Upper lobe of left lung (tissue), 6 donors: ENCODE data around the gene PLEKHG4. TPM values are rescaled to one million over a fixed set of nuclear protein-coding genes. Genes with fewer than 3 reads are reported as not detected.

Experiments used
- ATAC-seq, 2 donors: fragments of 200-7000 bp; cut with Tn5 transposase; one replicate each; pipeline ENCODE4 v1.9.1; 2022; ENCODE audit warnings: mild to moderate bottlenecking in 2 of 2, moderate library complexity in 2 of 2; ENCODE audit not compliant: low FRiP score in 2 of 2
- DNase-seq, 2 donors: peaks; one replicate each; pipeline ENCODE4 v3.0.0-alpha.2; 2019 to 2020
- H3K27ac ChIP-seq, 4 donors: fragments of 200-600 bp; sonication (generic); one replicate each; pipeline ENCODE4 v1.5.1; 2016 to 2019
- H3K27me3 ChIP-seq, 4 donors: fragments of 200-600 bp; sonication (generic); one replicate each; pipeline ENCODE4 v1.5.1; 2017 to 2019
- H3K36me3 ChIP-seq, 4 donors: fragments of 200-600 bp; sonication (generic); one replicate each; pipeline ENCODE4 v1.5.1; 2016 to 2019
- H3K4me1 ChIP-seq, 4 donors: fragments of 200-600 bp; sonication (generic); one replicate each; pipeline ENCODE4 v1.5.1; 2018 to 2019
- H3K4me3 ChIP-seq, 4 donors: fragments of 200-600 bp; sonication (generic); one replicate each; pipeline ENCODE4 v1.5.1; 2017 to 2019; ENCODE audit warnings: mild to moderate bottlenecking in 2 of 4, moderate library complexity in 1 of 4
- H3K9me3 ChIP-seq, 4 donors: fragments of 200-600 bp; sonication (generic); one replicate each; pipeline ENCODE4 v1.5.1; 2018 to 2019
- EP300 ChIP-seq, 4 donors: sonication (generic); formaldehyde crosslinking; IDR thresholded peaks; one replicate each; pipeline ENCODE4 v1.5.1; 2017; ENCODE audit warnings: antibody characterized with exemption in 4 of 4, control low read depth in 2 of 4
- POLR2A ChIP-seq, 4 donors: fragments of 450-650 bp; IDR thresholded peaks; one replicate each; pipeline ENCODE4 v1.5.1; 2016 to 2017; ENCODE audit warnings: antibody characterized with exemption in 4 of 4, mild to moderate bottlenecking in 2 of 4
- POLR2AphosphoS5 ChIP-seq, 2 donors: sonication (generic); formaldehyde crosslinking; IDR thresholded peaks; one replicate each; pipeline ENCODE4 v1.5.1; 2017; ENCODE audit warnings: antibody characterized with exemption in 2 of 2
- WGBS, 2 donors: methylation state at CpG; one replicate each; pipeline ENCODE4 v1.1.5; 2017 to 2018; 5-methylcytosine and 5-hydroxymethylcytosine counted together
- total RNA-seq, 6 donors: library from RNA; depleted of rRNA in 4 of 6; stranded (reverse); fragments of >200 nt in 4 of 6; gene quantifications; one replicate each; pipeline versions ENCODE4 v1.1.0 to v1.2.1, GENCODE V29; 2016 to 2021
- TF ChIP-seq, protein P1 (sequence below), 6 experiments: fragments of 450-650 bp in 4 of 6; fragments of 200-600 bp in 2 of 6; sonication (generic) in 2 of 6; IDR thresholded peaks; one replicate each; pipeline ENCODE4 v1.5.1; 2016 to 2019; ENCODE audit warnings: antibody characterized with exemption in 6 of 6
- donor health status: DM: no; HTN: no; CAD: no; lungs with moderate emphysema.
- donor health status: DM: no; HTN: yes; CAD: no; lungs with severe emphysema.

Gene PLEKHG4
- total RNA-seq, 6 donors from 2014 or later: 13.4 to 39.8 (median 16.5) TPM

DNA sequence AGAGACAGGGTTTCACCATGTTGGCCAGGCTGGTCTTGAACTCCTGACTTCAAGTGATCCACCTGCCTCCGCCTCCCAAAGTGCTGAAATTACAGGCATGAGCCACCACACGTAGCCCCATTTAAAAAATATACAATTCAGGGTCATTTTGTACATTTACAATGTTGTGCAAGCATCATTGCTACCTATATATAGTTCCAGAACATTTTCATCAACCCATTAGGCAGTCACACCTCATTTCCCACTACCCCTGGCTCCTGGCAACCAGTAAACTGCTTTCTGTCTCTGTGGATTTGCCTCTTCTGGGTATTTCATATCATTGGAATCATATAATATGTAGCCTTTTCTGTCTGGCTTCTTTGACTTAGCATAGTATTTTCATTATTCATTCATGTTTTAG lies 54.0 kb downstream of the PLEKHG4 start:
- DNase-seq (no peak), ATAC-seq (no peak)
- WGBS, 2 donors: 70 to 83% methylated on average over 2 of the region's 2 CpGs
- no peak overlapping the region for H3K27ac ChIP-seq
- TF ChIP-seq POLR2AphosphoS5 (IDR thresholded peaks at IDR 0.05) (no peak), POLR2A (IDR thresholded peaks at IDR 0.05) (no peak), EP300 (IDR thresholded peaks at IDR 0.05) (no peak)
- TF ChIP-seq, protein P1, sequence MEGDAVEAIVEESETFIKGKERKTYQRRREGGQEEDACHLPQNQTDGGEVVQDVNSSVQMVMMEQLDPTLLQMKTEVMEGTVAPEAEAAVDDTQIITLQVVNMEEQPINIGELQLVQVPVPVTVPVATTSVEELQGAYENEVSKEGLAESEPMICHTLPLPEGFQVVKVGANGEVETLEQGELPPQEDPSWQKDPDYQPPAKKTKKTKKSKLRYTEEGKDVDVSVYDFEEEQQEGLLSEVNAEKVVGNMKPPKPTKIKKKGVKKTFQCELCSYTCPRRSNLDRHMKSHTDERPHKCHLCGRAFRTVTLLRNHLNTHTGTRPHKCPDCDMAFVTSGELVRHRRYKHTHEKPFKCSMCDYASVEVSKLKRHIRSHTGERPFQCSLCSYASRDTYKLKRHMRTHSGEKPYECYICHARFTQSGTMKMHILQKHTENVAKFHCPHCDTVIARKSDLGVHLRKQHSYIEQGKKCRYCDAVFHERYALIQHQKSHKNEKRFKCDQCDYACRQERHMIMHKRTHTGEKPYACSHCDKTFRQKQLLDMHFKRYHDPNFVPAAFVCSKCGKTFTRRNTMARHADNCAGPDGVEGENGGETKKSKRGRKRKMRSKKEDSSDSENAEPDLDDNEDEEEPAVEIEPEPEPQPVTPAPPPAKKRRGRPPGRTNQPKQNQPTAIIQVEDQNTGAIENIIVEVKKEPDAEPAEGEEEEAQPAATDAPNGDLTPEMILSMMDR (IDR thresholded peaks at IDR 0.05): no peak
- no peaks in the 10 kb centered on the region for H3K27me3 ChIP-seq
- no peaks in the 10 kb centered on the region for H3K36me3 ChIP-seq
- H3K9me3 ChIP-seq: peaks cover 0 to 5% (median 0%) of the 10 kb centered on the region in 4 donors
- H3K4me1 ChIP-seq: no peaks in the 10 kb centered on the region
- H3K4me3 ChIP-seq: no peak overlapping the region

DNA sequence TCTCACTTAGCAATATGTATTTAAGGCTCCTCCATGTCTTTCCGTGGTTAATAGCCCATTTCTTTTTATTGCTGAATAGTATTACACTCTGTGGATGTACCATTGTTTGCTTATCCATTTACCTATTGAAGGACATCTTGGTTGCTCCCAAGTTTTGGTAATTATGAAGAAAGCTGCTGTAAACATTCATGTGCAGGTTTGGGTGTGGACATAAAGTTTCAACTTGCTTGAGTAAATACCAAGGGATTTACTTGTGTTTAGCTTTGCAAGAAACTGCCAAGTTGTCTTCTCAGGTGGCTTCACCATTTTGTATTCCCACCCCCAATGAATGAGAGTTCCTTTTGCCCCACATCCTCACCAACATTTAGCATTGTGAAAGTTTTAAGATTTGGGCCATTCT lies 56.8 kb downstream of the PLEKHG4 start:
- Histone ChIP-seq H3K4me1 (no peaks in the 10 kb centered on the region), H3K27ac (no peak overlapping the region), H3K4me3 (no peak overlapping the region), H3K36me3 (no peaks in the 10 kb centered on the region), H3K9me3 (peaks cover 0 to 5% (median 0%) of the 10 kb centered on the region in 4 donors), H3K27me3 (no peaks in the 10 kb centered on the region)
- DNase-seq: no peak
- ATAC-seq: no peak
- TF ChIP-seq POLR2AphosphoS5 (IDR thresholded peaks at IDR 0.05) (no peak), POLR2A (IDR thresholded peaks at IDR 0.05) (no peak), EP300 (IDR thresholded peaks at IDR 0.05) (no peak)
- TF ChIP-seq, protein P1 (IDR thresholded peaks at IDR 0.05): no peak
- 88 to 95% methylated on average over 1 of the region's 1 CpG for WGBS, 2 donors

- Histone ChIP-seq H3K4me3 (no peak overlapping the region), H3K9me3 (peaks cover 0 to 5% (median 0%) of the 10 kb centered on the region in 4 donors), H3K4me1 (no peaks in the 10 kb centered on the region), H3K27ac (no peak overlapping the region), H3K36me3 (no peaks in the 10 kb centered on the region), H3K27me3 (no peaks in the 10 kb centered on the region)
- 80 to 100% methylated on average over 1 of the region's 1 CpG for WGBS, 2 donors
- DNase-seq (no peak), ATAC-seq (no peak)
- no peak for TF ChIP-seq EP300 (IDR thresholded peaks at IDR 0.05)
- TF ChIP-seq, protein P1 (IDR thresholded peaks at IDR 0.05): no peak
- TF ChIP-seq POLR2A (IDR thresholded peaks at IDR 0.05): no peak
- TF ChIP-seq POLR2AphosphoS5 (IDR thresholded peaks at IDR 0.05): no peak
Measured at GRCh38 chr16:67336648-67337047, 57.3 kb downstream of the PLEKHG4 start.

Other genes starting within 250 kb of the PLEKHG4 start
- gene PHAF1, start 169.6 kb upstream of the PLEKHG4 start, total RNA-seq: 10 to 100 TPM; 16.0 to 32.3 (median 21.9) TPM
- gene B3GNT9, start 128.5 kb upstream of the PLEKHG4 start, total RNA-seq: 10 to 100 TPM in 5 of 6 donors, 1 to 10 TPM in 1; 6.3 to 20.8 (median 17.7) TPM
- gene TRADD, start 119.6 kb upstream of the PLEKHG4 start, total RNA-seq: 10 to 100 TPM; 29.9 to 49.2 (median 35.6) TPM
- gene FBXL8, start 119.6 kb upstream of the PLEKHG4 start, total RNA-seq: 100 to 1,000 TPM in 1 of 6 donors, 10 to 100 TPM in 5; 24.0 to 114 (median 28.5) TPM
- gene HSF4, start 114.8 kb upstream of the PLEKHG4 start, total RNA-seq: 100 to 1,000 TPM in 2 of 6 donors, 10 to 100 TPM in 4; 33.4 to 784 (median 70.1) TPM
- gene NOL3, start 109.0 kb upstream of the PLEKHG4 start, total RNA-seq: 100 to 1,000 TPM in 1 of 6 donors, 10 to 100 TPM in 5; 36.5 to 135 (median 58.0) TPM
- gene MATCAP1, start 95.6 kb upstream of the PLEKHG4 start, total RNA-seq: 100 to 1,000 TPM in 1 of 6 donors, 10 to 100 TPM in 4, 1 to 10 TPM in 1; 9.1 to 147 (median 31.1) TPM
- 10 to 100 TPM in 4 of 6 donors, 1 to 10 TPM in 2; 4.6 to 20.8 (median 10.8) TPM for gene EXOC3L1, start 89.4 kb upstream of the PLEKHG4 start, total RNA-seq
- 100 to 1,000 TPM in 1 of 6 donors, 10 to 100 TPM in 5; 55.7 to 124 (median 85.4) TPM for gene E2F4, start 87.4 kb upstream of the PLEKHG4 start, total RNA-seq
- gene ELMO3, start 80.4 kb upstream of the PLEKHG4 start, total RNA-seq: 10 to 100 TPM; 17.4 to 26.2 (median 24.4) TPM
- gene TMEM208, start 52.4 kb upstream of the PLEKHG4 start, total RNA-seq: 10 to 100 TPM; 21.1 to 50.6 (median 48.5) TPM
- 100 to 1,000 TPM in 2 of 6 donors, 10 to 100 TPM in 4; 26.0 to 310 (median 91.0) TPM for gene FHOD1, start 32.1 kb upstream of the PLEKHG4 start, total RNA-seq
- 10 to 100 TPM in 1 of 6 donors, 1 to 10 TPM in 4, under 1 TPM in 1; 0.76 to 28.3 (median 4.1) TPM for gene SLC9A5, start 30.6 kb upstream of the PLEKHG4 start, total RNA-seq
- under 1 TPM in 3 of 6 donors, not detected in 3; under 0.01 to 0.31 (median 0.17) TPM for gene KCTD19, start 47.2 kb downstream of the PLEKHG4 start, total RNA-seq
- 100 to 1,000 TPM in 1 of 6 donors, 10 to 100 TPM in 4, 1 to 10 TPM in 1; 5.9 to 110 (median 22.8) TPM for gene LRRC36, start 47.3 kb downstream of the PLEKHG4 start, total RNA-seq
- gene TPPP3, start 114.0 kb downstream of the PLEKHG4 start, total RNA-seq: 100 to 1,000 TPM in 4 of 6 donors, 10 to 100 TPM in 2; 40.0 to 167 (median 112) TPM
- 10 to 100 TPM; 14.7 to 49.2 (median 21.4) TPM for gene ZDHHC1, start 136.9 kb downstream of the PLEKHG4 start, total RNA-seq
- 1 to 10 TPM in 5 of 6 donors, under 1 TPM in 1; 0.78 to 5.0 (median 1.6) TPM for gene HSD11B2, start 151.6 kb downstream of the PLEKHG4 start, total RNA-seq
- 100 to 1,000 TPM in 4 of 6 donors, 10 to 100 TPM in 2; 69.1 to 221 (median 147) TPM for gene ATP6V0D1, start 201.6 kb downstream of the PLEKHG4 start, total RNA-seq
- 1 to 10 TPM in 3 of 6 donors, not detected in 3; 3.5 to 7.6 (median 3.8) TPM for gene AGRP, start 204.0 kb downstream of the PLEKHG4 start, total RNA-seq
- 100 to 1,000 TPM in 4 of 6 donors, 10 to 100 TPM in 2; 76.9 to 183 (median 113) TPM for gene RIPOR1, start 249.3 kb downstream of the PLEKHG4 start, total RNA-seq